Measurements from ENCODE around the gene MSTN. TPM values are rescaled to one million over a fixed set of nuclear protein-coding genes. Genes with fewer than 3 reads are reported as not detected.
A peak's percentile ranks its signal among the peaks of the same experiment; 100 is the strongest.
"Not testable (repeated sequence)": the region's sequence is repeated elsewhere in the genome, so short reads cannot be mapped to it uniquely, and the experiment has no call there.

MSTN gene
- total RNA-seq, 4 donors from 2014 or later: 0.95 to 1.9 TPM; not detected in 2

GRCh38 chr2:190044866-190045265, 17.7 kb downstream of the MSTN start:
- H3K27me3 ChIP-seq: no peaks in the 10 kb centered on the region
- no peaks in the 10 kb centered on the region for H3K9me3 ChIP-seq
- no peaks in the 10 kb centered on the region for H3K4me1 ChIP-seq
- no peak overlapping the region for H3K27ac ChIP-seq
- TF ChIP-seq POLR2A (IDR thresholded peaks at IDR 0.05) (no peak), CTCF (IDR thresholded peaks at IDR 0.05) (no peak)
- no peak for DNase-seq
- intact Hi-C loops (cut with DNase I; ENCODE audit: low total_unique reads): no loop called here
- no peaks in the 10 kb centered on the region for H3K36me3 ChIP-seq
- no peak overlapping the region for H3K4me3 ChIP-seq

GRCh38 chr2:190043441-190043840, 19.1 kb downstream of the MSTN start:
- H3K4me1 ChIP-seq: no peaks in the 10 kb centered on the region
- TF ChIP-seq CTCF (IDR thresholded peaks at IDR 0.05) (no peak), POLR2A (IDR thresholded peaks at IDR 0.05) (no peak)
- intact Hi-C loops (cut with DNase I; ENCODE audit: low total_unique reads): no loop called here
- no peak overlapping the region for H3K4me3 ChIP-seq
- H3K9me3 ChIP-seq: no peaks in the 10 kb centered on the region
- no peaks in the 10 kb centered on the region for H3K27me3 ChIP-seq
- no peaks in the 10 kb centered on the region for H3K36me3 ChIP-seq
- DNase-seq: no peak
- no peak overlapping the region for H3K27ac ChIP-seq

- H3K27ac ChIP-seq: no peak overlapping the region
- no peak overlapping the region for H3K4me3 ChIP-seq
- intact Hi-C loops (cut with DNase I; ENCODE audit: low total_unique reads): no loop called here
- no peak for TF ChIP-seq POLR2A (IDR thresholded peaks at IDR 0.05)
- TF ChIP-seq CTCF (IDR thresholded peaks at IDR 0.05): no peak
- H3K27me3 ChIP-seq: no peaks in the 10 kb centered on the region
- no peaks in the 10 kb centered on the region for H3K4me1 ChIP-seq
- no peak for DNase-seq
- no peaks in the 10 kb centered on the region for H3K36me3 ChIP-seq
- no peaks in the 10 kb centered on the region for H3K9me3 ChIP-seq
Measured at GRCh38 chr2:190036071-190036470, 26.5 kb downstream of the MSTN start.

- intact Hi-C loops (cut with DNase I; ENCODE audit: low total_unique reads); H3K9me3 ChIP-seq; H3K27me3 ChIP-seq; H3K36me3 ChIP-seq; H3K4me3 ChIP-seq; H3K4me1 ChIP-seq; H3K27ac ChIP-seq; DNase-seq: not testable (repeated sequence)
Measured at GRCh38 chr2:190034417-190034816, 28.1 kb downstream of the MSTN start.

- Histone ChIP-seq H3K27me3 (no peaks in the 10 kb centered on the region), H3K4me1 (no peaks in the 10 kb centered on the region), H3K9me3 (no peaks in the 10 kb centered on the region), H3K27ac (no peak overlapping the region), H3K4me3 (no peak overlapping the region), H3K36me3 (no peaks in the 10 kb centered on the region)
- intact Hi-C loops (cut with DNase I; ENCODE audit: low total_unique reads): no loop called here
- TF ChIP-seq POLR2A (IDR thresholded peaks at IDR 0.05): no peak
- no peak for TF ChIP-seq CTCF (IDR thresholded peaks at IDR 0.05)
- no peak for DNase-seq
Measured at GRCh38 chr2:190031969-190032618, 30.4 kb downstream of the MSTN start.

GRCh38 chr2:190023860-190024259, 38.7 kb downstream of the MSTN start:
- DNase-seq: no peak
- H3K4me1 ChIP-seq: no peaks in the 10 kb centered on the region
- no peak overlapping the region for H3K27ac ChIP-seq
- TF ChIP-seq CTCF (IDR thresholded peaks at IDR 0.05) (peak in 2 of 4 experiments; percentile 1 to 25), POLR2A (IDR thresholded peaks at IDR 0.05) (no peak)
- H3K4me3 ChIP-seq: no peak overlapping the region
- intact Hi-C loops (cut with DNase I; ENCODE audit: low total_unique reads): no loop called here
- H3K27me3 ChIP-seq: no peaks in the 10 kb centered on the region
- H3K36me3 ChIP-seq: no peaks in the 10 kb centered on the region
- no peaks in the 10 kb centered on the region for H3K9me3 ChIP-seq

All from uterus (tissue), 4 donors.